Retinal pigment epithelial cell (primary cell): ENCODE results near the gene CHRM4.

Experiments
- DNase-seq: peaks from one replicate; pipeline ENCODE4 v3.0.0-alpha.2; 2010; ENCODE audit warnings: low read depth
- H3K4me3 ChIP-seq: 2 replicates; pipeline ENCODE4 v1.5.1; 2011; ENCODE audit warnings: mild to moderate bottlenecking, low read length, control low read depth, moderate library complexity
- TF ChIP-seq, protein P1 (sequence below): conservative IDR thresholded peaks from 2 replicates; pipeline ENCODE4 v1.5.1; 2011; ENCODE audit warnings: low read depth, low read length, control low read depth, inconsistent platforms

CHRM4 gene

GRCh38 chr11:46342239-46342638 is 49.3 kb downstream of the CHRM4 start:
- no peak overlapping the region for H3K4me3 ChIP-seq
- no peak for DNase-seq
- TF ChIP-seq, protein P1, sequence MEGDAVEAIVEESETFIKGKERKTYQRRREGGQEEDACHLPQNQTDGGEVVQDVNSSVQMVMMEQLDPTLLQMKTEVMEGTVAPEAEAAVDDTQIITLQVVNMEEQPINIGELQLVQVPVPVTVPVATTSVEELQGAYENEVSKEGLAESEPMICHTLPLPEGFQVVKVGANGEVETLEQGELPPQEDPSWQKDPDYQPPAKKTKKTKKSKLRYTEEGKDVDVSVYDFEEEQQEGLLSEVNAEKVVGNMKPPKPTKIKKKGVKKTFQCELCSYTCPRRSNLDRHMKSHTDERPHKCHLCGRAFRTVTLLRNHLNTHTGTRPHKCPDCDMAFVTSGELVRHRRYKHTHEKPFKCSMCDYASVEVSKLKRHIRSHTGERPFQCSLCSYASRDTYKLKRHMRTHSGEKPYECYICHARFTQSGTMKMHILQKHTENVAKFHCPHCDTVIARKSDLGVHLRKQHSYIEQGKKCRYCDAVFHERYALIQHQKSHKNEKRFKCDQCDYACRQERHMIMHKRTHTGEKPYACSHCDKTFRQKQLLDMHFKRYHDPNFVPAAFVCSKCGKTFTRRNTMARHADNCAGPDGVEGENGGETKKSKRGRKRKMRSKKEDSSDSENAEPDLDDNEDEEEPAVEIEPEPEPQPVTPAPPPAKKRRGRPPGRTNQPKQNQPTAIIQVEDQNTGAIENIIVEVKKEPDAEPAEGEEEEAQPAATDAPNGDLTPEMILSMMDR = no peak

DNA sequence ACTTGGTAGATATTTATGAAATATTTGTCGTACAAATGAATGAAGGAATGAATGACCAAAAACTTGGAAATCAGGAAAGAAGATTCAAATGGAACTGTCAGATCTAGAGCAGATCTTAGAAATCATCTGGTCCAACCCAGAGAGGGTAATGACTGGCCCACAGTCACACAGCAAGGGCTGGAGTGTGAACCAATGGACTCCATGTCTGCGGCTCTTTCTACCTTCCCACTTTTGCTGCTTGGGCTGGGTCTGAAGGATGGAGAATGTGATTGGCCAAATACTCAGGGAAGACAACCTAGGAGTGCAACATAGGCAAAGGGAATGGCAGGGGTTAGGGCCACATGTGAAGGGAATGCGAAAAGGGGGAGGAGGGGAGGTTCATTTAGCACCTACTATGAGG is 50.1 kb downstream of the CHRM4 start:
- DNase-seq = no peak
- no peak overlapping the region for H3K4me3 ChIP-seq
- TF ChIP-seq, protein P1 = no peak

GRCh38 chr11:46339816-46340215 is 51.8 kb downstream of the CHRM4 start:
- no peak overlapping the region for H3K4me3 ChIP-seq
- no peak for DNase-seq
- TF ChIP-seq, protein P1 = no peak

DNA sequence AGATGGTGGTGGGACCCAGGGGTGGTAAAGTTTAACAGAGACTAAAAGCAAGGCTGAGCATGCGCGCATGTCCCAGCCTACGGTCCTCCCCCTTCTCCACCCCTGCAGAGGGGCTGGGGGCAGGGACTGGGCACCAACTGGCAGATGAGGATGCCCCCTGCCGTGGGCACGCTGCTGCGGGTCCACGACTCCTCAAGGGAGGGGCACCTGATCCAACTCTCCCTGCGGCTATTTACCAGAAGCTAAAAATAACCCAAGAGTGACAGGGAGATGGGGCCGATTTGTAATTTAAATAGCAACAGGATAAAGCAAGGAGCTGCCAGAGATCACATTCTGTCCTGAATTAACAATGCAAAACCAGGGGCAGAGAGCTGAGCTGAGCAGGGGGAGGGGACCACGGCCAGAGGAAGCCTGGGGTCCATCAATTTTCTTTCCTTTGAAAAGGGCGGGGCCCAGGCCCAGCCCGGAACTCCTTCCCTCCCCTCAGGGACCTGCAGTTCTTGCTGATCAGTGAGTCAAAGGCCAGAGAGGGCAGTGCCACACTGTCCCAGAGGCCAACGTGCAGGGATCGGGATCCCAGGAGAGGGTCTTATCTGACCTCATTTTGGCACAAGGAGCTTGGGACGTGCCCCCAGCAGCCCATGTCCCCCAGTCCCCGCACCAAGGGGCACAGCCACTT is 52.4 kb downstream of the CHRM4 start:
- TF ChIP-seq, protein P1 = no peak
- DNase-seq = no peak
- H3K4me3 ChIP-seq = no peak overlapping the region

GRCh38 chr11:46338636-46338987 is 53.0 kb downstream of the CHRM4 start:
- no peak overlapping the region for H3K4me3 ChIP-seq
- TF ChIP-seq, protein P1 = no peak

DNA sequence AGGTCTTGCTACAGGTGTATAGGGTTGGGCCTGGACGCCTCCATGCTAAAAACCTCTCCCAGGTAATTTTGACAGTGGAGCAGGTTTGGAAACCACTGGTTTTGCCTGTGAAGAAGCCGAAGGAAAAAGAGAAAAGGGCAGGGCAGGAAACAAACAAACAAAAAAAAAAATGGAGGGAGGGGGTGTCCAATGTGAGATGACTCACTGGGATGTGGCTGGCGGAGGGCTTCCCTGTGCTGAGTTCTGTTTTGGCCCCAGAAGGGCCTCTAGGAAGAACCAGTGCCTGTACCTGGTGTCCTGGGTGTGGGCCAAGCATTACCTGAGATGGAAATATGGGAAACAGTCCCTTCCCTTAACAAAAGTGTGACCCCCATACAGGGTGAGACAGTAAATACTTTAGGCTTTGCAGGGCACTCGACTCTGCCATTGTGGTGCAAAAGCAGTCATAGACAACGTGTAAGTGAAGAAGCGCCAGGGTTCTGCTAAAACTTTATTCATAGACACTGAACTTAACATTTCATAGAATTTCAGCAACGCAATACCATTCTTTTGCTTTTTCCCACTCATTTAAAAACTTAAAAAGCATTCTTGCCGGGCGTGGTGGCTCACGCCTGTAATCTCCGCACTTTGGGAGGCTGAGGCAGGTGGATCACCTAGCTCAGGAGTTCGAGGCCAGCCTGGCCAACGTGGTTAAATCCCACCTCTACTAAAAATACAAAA is 53.8 kb downstream of the CHRM4 start:
- TF ChIP-seq, protein P1 = no peak
- no peak for DNase-seq
- no peak overlapping the region for H3K4me3 ChIP-seq

More at GRCh38 chr11:46338636-46338987, 53.0 kb downstream of the CHRM4 start:
- no peak for DNase-seq

GRCh38 chr11:46336563-46337180 is 54.9 kb downstream of the CHRM4 start:
- DNase-seq = no peak
- TF ChIP-seq, protein P1 = no peak
- H3K4me3 ChIP-seq = no peak overlapping the region
